NCI-H2227 treated with DMSO at 0.1 percent for 48 hours (cell line): ENCODE results near the gene DNAI7.
A peak's percentile ranks its signal among the peaks of the same experiment; 100 is the strongest.

Experiments
- DNase-seq: peaks from one replicate; lab custom pipeline; 2025; lab: John Stamatoyannopoulos, UW

DNAI7 gene

DNA sequence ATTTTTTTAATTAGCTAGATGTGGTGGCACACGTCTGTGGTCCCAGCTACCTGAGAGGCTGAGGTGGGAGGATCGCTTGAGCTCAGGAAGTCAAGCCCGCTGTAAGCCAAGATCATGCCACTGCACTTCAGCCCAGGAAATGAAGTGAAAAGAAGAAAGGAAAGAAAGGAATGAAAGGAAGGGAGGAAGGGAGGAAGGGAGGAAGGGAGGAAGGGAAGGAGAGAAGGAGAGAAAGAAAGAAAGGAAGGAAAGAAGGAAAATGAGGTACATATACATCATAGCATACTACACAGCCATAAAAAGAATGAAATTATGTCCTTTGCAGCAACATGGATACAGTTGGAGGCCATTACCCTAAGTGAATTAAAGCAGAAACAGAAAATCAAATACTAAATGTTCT, 12.2 kb downstream of the DNAI7 start:
- DNase-seq: no peak

DNA sequence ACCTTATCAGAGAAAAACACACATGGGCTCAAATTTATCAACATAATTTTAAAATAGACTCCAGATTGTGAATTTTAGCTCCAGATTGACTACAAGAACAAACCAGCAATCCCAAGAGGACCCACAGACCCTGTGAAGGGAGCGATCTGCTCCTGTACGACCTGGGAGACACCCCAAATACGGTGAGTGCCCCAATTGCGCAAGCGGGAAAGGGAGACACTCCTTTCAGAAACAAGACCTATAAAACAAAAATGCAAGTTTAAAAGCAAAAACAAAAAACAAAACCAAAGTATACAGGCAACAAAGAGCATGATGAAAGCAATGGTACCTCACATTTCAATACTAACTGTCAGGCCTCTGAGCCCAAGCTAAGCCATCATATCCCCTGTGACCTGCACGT, 32.1 kb downstream of the DNAI7 start:
- no peak for DNase-seq

DNA sequence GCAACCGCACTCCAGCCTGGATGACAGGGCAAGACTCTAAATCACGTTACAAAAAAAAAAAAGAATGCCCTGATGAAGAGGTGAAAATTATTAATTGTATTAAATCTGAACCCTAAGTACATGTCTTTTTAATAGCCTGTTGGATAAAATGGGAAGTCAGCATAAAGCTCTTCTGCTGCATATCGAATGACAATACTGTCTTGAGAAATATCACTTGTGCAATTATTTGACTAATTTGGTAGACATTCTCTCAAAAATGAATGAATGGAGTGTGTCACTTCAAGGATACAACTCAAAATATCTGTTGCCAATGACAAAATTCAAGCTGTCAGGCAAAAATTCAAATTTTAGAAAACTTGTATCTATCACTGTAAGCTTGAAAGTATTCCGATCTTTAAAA, 38.9 kb downstream of the DNAI7 start:
- no peak for DNase-seq

DNA sequence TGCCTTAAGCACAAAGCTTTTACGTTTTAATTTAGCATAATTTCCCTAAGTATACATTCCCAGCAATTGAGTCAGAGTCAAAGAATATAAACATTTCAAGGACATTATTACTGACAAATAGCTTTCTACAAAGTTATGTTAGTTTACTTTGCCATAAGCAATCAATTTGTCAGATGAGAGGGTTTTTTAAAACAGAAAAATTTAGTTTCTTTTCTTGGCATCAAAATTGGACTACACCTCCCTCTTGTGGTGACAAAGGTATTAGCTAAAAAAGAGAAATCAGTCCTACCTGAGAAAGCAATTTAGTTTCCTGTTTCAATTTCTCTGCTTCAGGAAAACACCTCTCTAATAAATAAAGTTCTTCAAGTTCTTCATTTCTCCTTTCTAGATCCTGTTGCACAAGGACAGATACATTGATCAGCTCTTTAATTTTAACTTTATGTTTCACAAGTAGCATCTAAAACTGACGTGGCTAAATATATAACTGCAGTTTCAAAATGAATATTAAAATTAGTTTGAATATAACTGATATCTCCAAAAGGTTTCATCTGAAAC, 39.9 kb downstream of the DNAI7 start:
- no peak for DNase-seq

DNA sequence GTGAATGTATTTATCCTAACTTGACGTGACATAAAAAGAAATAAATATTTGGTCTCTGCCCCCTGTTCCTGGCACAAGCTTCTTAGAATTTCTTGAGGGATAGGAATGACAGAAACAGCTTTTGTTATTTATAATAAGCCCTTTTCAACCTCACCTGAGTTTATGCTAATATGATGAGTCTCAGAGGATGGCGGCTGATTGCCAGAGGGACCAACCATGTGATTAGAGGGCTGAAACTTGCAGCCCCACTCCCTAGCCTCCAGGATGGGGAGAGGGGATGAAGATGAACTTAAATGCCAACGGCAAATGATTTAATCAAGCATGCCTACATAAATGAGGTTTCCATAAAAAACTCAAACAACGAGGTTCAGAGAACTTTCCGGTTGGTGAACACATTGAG, 42.9 kb downstream of the DNAI7 start:
- DNase-seq: no peak

DNA sequence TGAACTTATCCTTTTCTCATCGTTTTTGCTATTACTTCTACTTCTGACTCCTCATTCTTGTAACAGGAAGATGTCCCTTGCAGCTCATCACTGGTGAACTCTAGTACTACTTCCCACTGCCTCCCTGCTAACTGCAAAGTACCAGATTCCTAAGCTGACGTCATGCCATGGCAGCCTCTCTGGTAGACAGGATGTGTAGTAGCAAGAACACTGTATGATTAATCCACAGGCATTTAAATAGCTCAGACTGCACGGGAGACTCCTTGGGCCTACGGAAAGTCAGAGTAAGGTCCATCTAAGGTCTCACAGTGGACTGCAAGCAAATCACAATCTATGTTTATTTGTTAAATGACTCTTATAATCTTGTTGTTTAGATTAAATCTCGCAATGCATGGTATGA, 43.5 kb downstream of the DNAI7 start:
- no peak for DNase-seq

DNA sequence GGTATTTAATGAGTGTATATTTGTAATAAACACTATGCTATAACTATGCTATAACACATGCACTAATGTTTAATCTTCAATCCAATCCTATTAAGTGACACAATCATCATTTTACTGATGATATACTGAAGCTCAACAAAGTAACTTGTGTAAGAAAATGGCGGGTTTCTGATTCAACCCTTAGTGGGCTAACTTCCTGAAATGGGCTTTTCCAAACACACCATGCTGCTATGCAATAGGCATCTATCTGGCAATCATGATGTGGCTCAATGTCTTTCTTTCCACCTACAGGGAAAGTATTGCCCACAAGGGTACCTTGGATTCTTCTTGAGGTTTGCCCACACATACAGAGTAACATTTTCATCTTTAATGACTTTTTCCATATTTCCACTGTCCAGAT, 48.3 kb downstream of the DNAI7 start:
- no peak for DNase-seq

DNA sequence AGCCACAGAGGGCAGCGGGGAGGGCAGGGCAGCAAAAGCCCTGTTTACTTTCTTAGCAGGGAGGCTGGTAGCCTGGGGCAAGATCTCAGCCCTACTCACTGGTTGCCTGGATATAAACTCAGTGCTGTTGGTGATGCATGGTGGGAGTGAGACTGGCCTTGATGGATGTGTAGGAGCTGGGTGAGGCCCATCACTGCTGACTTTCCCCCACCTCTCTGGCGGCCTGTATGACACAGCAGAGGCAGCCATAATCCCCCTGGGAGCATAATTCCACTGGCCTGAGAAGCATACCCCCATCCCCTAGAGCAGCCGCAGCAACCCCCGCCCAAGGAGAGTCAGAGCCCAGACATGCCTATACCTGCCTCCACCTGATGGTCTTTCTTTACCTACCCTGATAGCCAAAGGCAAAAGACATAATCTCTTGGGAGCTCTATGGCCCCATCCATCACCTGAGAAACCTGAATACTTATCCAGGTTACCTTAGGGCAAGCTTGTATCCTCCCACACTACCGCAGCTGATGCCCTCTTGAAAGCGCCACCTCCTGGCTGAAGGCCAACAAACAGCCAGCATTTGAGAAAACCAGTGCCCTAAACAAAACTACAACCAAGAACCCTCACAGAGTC, 59.3 kb downstream of the DNAI7 start:
- DNase-seq: no peak

DNA sequence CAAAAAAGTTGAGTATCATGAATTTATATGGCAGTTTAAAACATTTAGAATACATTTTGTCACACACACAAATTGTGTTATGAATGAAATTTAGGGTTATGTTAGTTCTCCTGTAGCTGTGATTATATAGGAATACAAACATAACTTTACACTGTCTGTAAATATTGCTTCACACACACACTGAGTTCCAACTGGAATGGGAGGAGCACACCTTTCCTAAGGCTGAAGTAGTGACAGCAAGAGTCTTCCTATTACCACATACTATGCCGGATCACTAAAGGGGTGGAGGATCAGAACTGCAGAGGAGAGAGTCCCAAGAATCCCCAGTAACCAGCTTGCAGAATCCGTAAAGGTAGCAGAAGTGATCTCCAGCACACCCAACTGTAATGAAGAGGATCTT, 63.7 kb downstream of the DNAI7 start:
- no peak for DNase-seq

DNA sequence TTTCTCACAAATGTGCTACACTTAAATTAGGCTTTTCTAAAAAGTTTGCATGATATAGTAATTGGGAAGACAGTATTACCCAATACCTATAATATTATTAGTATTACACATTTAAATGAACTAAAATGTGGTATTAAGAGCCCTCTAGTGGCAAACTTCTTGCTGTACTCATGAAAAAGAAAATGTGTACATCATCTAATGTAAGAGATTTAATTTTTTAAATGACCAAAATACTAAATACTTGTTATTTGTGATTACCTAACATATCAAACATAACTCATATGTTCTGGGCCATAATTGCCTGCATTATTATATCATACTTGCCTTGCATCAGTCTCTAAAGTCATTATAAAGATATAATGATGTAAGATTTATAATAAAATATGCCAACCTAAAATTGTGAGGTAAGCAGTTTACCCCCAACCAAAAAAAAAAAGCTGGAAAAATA, 64.2 kb downstream of the DNAI7 start:
- peak; percentile 24 for DNase-seq

DNA sequence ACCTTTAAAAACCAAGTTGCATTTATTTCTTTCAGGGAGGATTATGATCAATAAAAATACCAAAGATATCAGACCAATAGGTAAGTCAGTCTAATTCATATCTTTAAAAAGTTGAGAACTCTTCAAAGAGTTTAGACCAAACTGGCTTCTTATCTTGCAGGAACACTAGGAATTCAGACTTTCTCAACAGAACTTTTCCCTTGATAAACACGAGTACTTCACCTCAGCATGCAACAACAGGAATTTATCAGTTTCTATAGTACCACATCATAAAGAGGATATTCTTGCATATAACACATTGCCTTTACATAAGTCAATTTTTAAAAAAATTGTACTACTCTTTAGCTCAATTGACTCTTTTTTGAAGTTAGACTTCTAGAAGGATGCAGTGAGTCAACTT, 68.2 kb downstream of the DNAI7 start:
- no peak for DNase-seq

DNA sequence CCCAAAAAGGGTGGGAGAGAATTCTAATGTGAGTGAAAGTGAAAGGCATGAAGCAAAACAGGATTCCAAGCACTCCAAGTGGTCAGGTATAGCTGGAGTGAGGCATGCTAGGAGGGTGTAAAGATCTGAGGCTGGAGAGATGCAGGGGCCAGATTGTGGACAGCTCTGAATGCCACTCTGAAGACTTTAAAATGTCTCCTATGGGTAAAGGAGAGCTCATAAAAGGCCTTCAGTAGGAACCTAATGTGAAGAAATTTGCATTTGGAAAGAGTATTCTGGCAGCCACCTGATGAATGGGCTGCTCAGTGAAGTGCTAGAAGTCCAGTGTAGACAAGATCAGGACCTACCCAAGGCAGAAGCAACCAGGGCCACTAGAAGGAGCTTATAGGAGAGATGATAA, 68.9 kb downstream of the DNAI7 start:
- DNase-seq: no peak

DNA sequence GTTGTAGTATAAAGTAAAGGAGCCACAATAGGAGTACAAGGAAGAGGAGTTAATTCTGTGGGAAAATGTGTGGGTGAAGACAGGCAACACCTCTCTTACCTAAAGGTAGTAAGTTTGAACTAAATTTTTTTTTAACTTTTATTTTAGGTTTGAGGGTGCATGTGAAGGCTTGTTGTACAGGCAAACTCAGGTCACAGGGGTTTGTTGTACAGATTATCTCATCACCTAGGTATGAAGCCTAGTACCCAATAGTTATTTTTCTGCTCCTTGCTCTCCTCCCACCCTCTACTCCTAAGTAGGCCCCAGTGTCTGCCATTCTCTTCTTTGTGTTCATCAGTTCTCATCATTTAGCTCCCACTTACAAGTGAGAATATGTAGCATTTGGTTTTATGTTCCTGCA, 70.5 kb downstream of the DNAI7 start:
- DNase-seq: no peak

DNA sequence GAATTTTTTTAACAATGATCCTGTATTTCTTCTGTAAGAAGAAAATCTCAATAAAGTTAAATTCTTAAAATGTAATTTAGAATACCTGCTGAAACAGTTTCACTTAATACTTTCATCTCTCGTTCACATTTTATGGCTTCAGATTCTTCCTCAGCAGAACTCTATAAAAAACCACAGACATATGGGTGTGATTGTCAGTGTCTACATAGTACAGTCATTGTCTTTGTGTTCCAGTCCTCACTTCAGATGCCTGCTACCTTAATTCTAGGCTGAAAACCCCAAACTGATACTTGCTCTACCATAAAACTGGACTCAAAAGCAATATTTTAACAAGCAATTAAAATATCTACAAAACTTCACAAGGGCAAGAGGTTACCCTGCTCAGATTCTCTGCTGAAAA, 71.8 kb downstream of the DNAI7 start:
- DNase-seq: no peak

DNA sequence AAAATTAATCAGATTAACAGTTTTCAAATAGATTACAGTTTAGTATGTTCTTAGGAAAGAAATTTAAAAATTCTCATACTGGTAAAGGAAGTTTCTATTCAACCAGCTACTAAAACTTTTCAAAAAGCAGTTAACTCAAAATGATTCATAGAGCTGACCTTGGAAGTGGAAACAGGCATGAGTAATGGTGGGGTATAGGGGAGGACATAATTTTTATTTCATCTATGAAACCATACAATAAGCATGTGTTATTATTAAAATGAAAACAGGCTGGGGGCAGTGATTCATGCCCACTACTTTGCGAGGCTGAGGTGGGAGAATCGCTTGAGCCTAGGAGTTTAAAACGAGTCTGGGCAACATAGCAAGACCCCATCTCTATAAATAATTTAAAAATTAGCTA, 73.0 kb downstream of the DNAI7 start:
- no peak for DNase-seq

DNA sequence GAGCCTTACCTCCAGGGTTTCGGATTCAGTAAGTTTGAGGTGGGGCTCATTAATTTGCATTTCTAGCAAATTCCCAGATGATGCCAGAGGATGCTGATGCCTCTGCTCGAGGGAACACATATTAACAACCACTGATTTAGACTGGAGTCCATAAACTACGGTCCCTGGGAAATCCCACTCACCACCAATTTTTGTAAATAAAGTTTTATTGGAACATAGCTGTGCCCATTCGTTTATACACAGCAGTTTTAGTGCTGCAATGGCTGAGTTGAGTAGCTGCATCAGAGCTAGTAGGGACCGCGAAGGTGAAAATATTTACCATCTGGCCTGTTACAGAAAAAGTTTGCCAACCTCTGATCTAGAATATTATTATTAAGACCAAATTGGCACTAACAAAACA, 73.8 kb downstream of the DNAI7 start:
- DNase-seq: no peak

DNA sequence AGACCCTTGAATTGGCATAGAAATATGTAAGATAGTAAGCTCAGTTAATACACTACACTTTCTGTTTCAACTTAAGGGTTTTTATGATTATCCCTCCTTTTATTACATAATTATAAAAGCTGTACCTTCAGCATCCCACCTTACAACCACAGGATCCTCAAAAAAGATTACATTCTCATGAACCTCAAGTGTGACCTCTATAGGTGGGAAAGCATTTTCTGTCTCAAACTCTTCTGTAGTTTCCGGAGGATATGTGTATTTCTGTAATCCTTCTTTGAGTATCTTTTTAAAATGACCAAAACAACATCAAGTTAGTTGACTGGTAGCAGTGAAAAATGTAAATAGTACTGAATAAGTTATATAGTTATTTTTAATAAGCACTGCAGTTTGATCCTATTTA, 75.9 kb downstream of the DNAI7 start:
- no peak for DNase-seq

DNA sequence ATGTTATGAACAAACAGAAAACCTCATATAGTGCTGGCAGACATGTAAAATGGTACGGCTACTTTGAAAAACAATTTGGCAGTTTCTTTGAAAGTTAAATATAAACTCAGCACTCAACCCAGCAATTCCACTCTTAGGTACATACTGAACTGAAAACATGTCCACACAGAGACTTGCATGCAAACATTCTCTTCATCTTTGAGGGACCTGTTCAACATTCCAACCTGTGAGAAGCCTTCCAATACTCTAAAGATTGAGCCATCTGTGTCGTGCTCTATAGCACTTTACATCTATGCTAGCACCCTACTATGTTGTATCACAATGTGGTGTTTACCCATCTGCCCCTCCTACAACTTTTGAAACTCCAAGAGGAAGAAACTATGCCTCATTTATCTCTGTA, 79.3 kb downstream of the DNAI7 start:
- no peak for DNase-seq

DNA sequence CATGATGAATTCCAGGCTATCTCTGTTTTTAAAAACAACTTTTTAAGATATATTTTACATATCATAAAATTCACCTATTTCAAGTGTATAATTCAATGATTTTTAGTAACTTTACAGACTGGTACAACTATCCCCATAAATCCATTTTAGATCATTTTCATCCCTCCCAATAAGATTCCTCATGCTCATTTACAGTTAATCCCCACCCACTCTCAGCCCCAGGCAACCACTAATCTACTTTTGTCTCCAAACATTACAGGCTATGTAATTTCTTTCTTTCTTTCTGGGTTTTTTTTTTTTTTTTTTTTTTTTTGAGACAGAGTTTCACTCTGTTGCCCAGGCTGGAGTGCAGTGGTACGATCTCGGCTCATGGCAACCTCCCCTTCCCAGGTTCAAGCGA, 81.3 kb downstream of the DNAI7 start:
- no peak for DNase-seq

DNA sequence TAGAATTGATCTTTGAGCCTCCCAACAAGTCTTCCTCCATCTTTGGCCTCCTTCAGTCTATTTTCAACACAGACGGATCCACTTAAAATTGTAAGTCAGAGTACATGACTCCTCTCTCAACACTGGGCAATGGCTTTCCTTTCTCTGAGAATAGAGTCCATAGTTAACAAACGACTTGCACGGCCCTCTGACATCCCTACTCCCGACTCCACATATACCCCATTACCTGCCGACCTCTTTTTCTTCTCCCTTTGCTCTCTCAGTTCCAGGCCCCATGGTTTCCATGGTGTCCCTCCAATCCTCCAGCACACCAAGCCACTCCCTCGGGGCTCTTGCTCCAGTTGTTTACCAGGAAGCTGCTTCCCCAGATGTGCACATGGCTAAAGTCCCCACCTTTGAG, 84.7 kb downstream of the DNAI7 start:
- no peak for DNase-seq

DNA sequence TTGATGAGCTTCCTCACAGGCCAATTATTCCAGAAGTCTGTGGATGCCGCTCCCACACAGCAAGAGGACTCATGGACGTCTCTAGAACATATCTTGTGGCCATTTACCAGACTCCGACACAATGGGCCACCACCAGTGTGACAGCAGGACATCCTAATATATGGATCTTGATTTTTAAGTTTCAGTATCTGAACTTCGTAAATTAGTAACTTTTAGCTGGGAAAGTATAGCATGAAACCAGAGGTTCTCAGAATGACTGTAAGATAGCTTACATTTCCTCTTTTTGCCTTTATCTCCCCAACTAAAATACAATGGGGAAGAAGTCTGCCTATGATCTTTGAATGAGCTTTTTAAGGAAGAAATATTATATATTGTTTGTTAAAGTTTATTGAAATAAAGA, 87.0 kb downstream of the DNAI7 start:
- no peak for DNase-seq

DNA sequence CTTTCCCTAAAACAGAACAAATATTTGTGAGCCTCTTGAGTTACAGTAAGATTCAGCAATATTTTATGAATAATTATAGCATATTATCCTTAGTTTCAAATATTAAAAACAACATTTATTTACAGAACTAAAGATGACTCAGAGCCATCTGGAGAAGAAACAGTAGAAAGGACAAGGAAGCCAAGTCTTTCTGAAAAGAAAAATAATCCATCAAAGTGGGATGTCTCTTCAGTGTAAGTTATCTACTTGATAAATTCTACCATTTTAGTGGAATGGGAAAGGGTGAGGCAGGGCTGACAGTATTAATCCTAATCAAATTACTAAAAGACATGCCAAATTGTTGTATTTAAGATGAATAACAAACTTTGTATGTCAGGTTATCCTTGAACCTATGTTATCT, 88.1 kb downstream of the DNAI7 start:
- DNase-seq: no peak

DNA sequence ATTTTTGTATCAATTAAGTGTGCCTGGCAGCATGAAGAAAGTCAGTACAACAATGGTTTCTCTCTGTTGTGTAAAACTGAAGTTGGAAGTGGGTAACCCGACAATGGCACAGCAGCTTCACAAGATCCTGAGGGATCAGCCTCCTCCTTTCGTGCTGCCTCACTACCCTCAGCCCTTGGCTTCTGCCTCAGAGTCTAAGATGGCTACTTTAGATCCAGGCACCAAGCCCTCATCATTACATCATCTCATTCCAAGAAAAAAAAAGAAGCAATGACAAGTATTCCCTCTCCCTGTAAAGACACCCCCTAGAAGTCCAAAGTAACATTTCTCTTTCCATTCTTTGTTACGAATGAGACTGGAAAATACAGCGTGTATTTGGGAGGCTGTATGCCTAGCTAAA, 92.6 kb downstream of the DNAI7 start:
- DNase-seq: no peak

DNA sequence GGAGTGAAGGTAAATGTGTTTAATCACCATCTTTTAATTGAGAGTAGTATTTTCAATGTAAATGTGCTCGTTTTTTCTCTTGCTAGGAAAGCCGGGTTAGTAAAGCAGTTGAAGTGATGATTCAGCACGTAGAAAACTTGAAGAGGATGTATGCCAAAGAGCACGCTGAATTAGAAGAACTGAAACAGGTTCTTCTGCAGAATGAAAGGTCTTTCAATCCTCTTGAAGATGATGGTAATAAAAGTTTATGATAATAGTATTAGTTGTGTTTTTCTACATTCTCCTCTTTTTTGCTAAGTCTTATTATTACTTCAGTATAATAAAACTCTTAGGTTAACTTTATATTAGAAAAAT, 93.9 kb downstream of the DNAI7 start:
- DNase-seq: no peak
